ENCODE measurements around the gene PAX2.

DNA sequence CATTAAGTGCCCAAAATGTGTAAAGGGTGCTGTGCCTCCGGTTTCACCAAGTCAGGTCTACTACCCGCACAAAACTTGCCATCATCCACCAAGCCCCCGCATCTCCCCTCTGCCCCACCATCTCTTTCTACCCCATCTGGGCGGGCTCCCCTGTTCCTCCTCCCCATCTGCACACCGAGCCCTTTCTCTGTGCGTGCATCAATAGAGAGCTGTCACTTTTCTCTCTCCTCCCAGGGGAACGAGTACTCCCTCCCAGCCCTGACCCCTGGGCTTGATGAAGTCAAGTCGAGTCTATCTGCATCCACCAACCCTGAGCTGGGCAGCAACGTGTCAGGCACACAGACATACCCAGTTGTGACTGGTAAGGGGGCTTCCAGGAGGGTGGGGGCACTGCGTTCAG, 63.5 kb downstream of the PAX2 start:
- TF ChIP-seq ZFP3 (CRISPR knock-in tag; IDR thresholded peaks at IDR 0.05) = no peak
- TF ChIP-seq RARB (CRISPR knock-in tag; IDR thresholded peaks at IDR 0.05) = no peak
- no peak for TF ChIP-seq ARNTL (CRISPR knock-in tag; IDR thresholded peaks at IDR 0.05; ENCODE audit: borderline replicate concordance, low read depth)
- TF ChIP-seq, protein P1, sequence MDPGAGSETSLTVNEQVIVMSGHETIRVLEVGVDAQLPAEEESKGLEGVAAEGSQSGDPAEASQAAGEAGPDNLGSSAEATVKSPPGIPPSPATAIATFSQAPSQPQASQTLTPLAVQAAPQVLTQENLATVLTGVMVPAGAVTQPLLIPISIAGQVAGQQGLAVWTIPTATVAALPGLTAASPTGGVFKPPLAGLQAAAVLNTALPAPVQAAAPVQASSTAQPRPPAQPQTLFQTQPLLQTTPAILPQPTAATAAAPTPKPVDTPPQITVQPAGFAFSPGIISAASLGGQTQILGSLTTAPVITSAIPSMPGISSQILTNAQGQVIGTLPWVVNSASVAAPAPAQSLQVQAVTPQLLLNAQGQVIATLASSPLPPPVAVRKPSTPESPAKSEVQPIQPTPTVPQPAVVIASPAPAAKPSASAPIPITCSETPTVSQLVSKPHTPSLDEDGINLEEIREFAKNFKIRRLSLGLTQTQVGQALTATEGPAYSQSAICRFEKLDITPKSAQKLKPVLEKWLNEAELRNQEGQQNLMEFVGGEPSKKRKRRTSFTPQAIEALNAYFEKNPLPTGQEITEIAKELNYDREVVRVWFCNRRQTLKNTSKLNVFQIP (CRISPR knock-in tag; IDR thresholded peaks at IDR 0.05; ENCODE audit: borderline replicate concordance, low read depth) = no peak

Data from SK-N-SH treated with all-trans-retinoic acid at 6 μM for 48 hours (cell line).